HL-60 (cell line): Measurements from ENCODE around the gene ENPP3.

Experiments
- GABPA ChIP-seq: IDR thresholded peaks from 2 replicates; pipeline ENCODE4 v1.6.1; 2012; ENCODE audit warnings: low read depth
- POLR2AphosphoS5 ChIP-seq: IDR thresholded peaks from 2 replicates; pipeline ENCODE4 v1.6.1; 2012; ENCODE audit warnings: low read depth
- SPI1 ChIP-seq: IDR thresholded peaks from 2 replicates; pipeline ENCODE4 v1.6.1; 2012; ENCODE audit warnings: low read depth, mild to moderate bottlenecking, borderline replicate concordance
- TF ChIP-seq, protein P1 (sequence below): IDR thresholded peaks from one replicate; pipeline ENCODE4 v1.5.1; 2011; ENCODE audit warnings: low read length, control low read depth, inconsistent platforms; ENCODE audit not compliant: insufficient read depth
- TF ChIP-seq, protein P2 (sequence below): IDR thresholded peaks from 2 replicates; pipeline ENCODE4 v1.6.1; 2012; ENCODE audit warnings: low read depth; ENCODE audit not compliant: insufficient replicate concordance

DNA sequence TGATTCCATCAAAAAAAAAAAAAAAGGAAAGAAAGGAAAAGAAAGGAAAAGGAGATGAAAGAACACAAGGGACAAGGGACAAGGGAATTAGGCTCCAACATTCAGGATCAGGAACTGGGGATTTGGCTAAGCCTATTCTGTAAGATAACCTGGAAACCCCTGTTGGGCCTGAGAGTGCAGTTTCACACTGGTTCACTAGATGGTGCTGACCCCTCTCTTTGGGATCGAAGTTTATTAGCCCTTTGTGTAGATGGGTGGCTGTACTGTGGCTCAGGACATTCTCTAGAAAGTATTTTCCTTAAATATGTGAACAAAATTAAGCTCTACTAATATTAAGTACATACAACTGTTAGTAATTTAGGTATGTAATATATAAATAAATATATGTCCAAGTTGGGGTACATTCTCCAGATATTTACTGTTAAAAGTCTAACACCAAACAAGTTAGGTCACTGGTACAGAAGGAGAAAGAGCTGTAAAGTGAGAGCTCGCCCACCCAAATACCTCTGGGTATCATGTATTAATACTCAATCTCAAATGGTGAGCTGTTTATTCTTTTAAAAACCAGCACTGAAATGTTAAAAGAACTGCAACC lies 57.8 kb downstream of the ENPP3 start:
- TF ChIP-seq, protein P1, sequence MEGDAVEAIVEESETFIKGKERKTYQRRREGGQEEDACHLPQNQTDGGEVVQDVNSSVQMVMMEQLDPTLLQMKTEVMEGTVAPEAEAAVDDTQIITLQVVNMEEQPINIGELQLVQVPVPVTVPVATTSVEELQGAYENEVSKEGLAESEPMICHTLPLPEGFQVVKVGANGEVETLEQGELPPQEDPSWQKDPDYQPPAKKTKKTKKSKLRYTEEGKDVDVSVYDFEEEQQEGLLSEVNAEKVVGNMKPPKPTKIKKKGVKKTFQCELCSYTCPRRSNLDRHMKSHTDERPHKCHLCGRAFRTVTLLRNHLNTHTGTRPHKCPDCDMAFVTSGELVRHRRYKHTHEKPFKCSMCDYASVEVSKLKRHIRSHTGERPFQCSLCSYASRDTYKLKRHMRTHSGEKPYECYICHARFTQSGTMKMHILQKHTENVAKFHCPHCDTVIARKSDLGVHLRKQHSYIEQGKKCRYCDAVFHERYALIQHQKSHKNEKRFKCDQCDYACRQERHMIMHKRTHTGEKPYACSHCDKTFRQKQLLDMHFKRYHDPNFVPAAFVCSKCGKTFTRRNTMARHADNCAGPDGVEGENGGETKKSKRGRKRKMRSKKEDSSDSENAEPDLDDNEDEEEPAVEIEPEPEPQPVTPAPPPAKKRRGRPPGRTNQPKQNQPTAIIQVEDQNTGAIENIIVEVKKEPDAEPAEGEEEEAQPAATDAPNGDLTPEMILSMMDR = peak; percentile 33
- TF ChIP-seq POLR2AphosphoS5 = no peak
- TF ChIP-seq, protein P2, sequence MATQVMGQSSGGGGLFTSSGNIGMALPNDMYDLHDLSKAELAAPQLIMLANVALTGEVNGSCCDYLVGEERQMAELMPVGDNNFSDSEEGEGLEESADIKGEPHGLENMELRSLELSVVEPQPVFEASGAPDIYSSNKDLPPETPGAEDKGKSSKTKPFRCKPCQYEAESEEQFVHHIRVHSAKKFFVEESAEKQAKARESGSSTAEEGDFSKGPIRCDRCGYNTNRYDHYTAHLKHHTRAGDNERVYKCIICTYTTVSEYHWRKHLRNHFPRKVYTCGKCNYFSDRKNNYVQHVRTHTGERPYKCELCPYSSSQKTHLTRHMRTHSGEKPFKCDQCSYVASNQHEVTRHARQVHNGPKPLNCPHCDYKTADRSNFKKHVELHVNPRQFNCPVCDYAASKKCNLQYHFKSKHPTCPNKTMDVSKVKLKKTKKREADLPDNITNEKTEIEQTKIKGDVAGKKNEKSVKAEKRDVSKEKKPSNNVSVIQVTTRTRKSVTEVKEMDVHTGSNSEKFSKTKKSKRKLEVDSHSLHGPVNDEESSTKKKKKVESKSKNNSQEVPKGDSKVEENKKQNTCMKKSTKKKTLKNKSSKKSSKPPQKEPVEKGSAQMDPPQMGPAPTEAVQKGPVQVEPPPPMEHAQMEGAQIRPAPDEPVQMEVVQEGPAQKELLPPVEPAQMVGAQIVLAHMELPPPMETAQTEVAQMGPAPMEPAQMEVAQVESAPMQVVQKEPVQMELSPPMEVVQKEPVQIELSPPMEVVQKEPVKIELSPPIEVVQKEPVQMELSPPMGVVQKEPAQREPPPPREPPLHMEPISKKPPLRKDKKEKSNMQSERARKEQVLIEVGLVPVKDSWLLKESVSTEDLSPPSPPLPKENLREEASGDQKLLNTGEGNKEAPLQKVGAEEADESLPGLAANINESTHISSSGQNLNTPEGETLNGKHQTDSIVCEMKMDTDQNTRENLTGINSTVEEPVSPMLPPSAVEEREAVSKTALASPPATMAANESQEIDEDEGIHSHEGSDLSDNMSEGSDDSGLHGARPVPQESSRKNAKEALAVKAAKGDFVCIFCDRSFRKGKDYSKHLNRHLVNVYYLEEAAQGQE = no peak
- no peak for TF ChIP-seq SPI1
- no peak for TF ChIP-seq GABPA
